Left cardiac atrium (tissue), 4 donors: Measurements from ENCODE around the gene SLC25A4. TPM values are rescaled to one million over a fixed set of nuclear protein-coding genes. Genes with fewer than 3 reads are reported as not detected.
"Not testable (repeated sequence)": the region's sequence is repeated elsewhere in the genome, so short reads cannot be mapped to it uniquely, and the experiment has no call there.

Experiments used
- ATAC-seq, 2 donors: fragments of 200-7000 bp; cut with Tn5 transposase; one replicate each; pipeline ENCODE4 v1.9.1; 2020; ENCODE audit warnings: mild to moderate bottlenecking in 2 of 2, moderate library complexity in 2 of 2
- DNase-seq: peaks from one replicate; pipeline ENCODE4 v3.0.0-alpha.2; 2020
- intact Hi-C, 2 donors: fragments of 100-400 bp; cut with DNase I; formaldehyde crosslinking; loops; one replicate each; pipeline versions ENCODE4 v1.14.1 to v1.15.1; 2022 to 2023
- long read RNA-seq: library from polyadenylated mRNA; unstranded; transcript quantifications from one replicate; pipeline ENCODE4 v2.0.0, GENCODE V29; 2021
- total RNA-seq, 2 donors: library from RNA; stranded (reverse); fragmentation: NEBNext Ultra II Directional; extraction: Animal tissue kit (Norgen Biotek cat#: 25700); gene quantifications; one replicate each; pipeline ENCODE4 v1.2.1, GENCODE V29; 2021
- donor health status: DM: no; HTN: yes; CAD: no.
- donor health status: DM: no; HTN: yes; CAD: no; lungs with severe emphysema.
- donor health status: DM: yes; HTN: yes; CAD: no.
- donor health status: Dilated cardiomyopathy.

The SLC25A4 gene
- 1,000 to 10,000 TPM; 1,198 to 1,507 TPM for total RNA-seq
- long read RNA-seq, full-length matches to known transcripts, result 11,192 of 11,643 reads
- long read RNA-seq, partial matches to known transcripts, result 192 of 11,643 reads
- long read RNA-seq, other reads (novel, unspliced or antisense), result 259 of 11,643 reads

DNA sequence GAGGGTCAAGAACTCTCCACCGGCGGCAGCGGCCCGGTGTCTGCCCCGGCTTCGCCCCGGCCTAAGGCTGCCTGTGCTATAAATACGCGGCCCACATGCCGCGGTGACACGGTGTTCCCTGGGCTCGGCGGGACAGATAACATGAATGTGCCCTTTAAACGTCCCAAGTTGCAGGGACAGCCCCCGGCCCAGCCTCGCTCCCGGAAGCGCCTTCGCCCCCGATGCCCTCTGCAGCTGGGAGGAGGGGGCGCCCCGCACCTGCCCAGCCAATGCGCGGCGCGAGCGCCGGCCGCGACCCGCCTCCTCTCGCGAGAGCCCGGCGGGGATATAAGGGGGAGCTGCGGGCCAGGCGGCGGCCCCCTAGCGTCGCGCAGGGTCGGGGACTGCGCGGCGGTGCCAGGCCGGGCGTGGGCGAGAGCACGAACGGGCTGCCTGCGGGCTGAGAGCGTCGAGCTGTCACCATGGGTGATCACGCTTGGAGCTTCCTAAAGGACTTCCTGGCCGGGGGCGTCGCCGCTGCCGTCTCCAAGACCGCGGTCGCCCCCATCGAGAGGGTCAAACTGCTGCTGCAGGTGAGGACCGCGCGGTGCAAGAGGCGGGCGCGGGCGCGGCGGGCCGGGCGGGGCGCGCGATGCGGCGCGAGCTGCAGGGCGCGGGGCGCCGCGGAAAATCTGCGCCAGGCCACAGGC is at the start of gene SLC25A4:
TSS of gene SLC25A4 (plus strand) at position 355 of the 689 bp plus-strand sequence. CDS start at position 462, 107 bp downstream.
- intact Hi-C loops, result no loop called here
- peak; percentile 90 for DNase-seq
- peak; percentile 91 to 92 for ATAC-seq

DNA sequence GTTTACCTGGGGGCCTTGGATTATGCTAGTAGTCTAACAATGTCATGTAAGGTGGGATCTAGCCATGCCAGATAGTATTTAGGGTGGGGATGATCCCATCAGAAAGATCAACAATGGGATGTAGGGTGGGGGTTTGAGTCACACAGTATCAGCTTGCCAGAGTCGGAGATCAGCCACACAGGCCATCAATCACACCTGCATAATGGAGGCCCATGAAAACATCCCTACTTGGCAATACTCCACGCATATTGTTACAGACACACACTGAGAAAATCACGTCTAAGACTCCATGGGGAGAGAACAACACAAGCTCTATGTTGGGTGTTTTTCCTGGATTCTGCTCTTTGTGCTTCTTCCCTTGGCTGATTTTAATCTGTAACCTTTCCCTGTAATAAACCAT is 49.5 kb upstream of the SLC25A4 start:
- intact Hi-C loops, result loop anchor here (2.0 to 10.0 kb wide), 2 partner anchors 57 to 59 kb away; no protein-coding TSS in a partner anchor
- DNase-seq (no peak), ATAC-seq (no peak)

DNA sequence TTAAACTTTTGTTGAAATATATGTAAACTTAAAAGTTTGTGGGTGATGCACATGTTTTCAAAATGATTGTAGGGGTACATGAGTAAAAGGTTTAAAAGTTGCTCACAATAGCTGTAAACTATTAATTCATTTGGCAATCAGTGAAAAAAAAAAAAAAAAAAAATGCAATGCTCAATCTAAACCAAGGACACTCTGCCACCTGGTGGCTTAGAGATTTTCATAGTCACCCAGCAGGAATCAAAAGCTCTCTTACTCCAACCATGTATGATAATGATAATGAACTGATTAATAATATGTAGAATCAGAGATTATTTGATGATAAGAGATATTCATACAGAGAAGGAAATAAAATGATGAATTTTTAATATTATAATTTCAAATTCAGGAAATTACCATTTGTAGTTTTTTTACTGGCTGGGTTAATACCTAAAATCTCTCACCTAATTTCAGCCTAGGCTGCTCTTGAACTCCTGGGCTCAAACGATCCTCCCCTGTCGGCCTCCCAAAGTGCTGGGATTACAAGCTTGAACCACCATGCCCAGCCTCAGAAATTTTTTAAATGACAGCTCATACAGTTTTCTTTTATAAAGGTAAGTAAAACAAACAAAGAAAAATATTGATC is 46.9 kb upstream of the SLC25A4 start:
- DNase-seq, result no peak
- peak in 1 of 2 donors; percentile 43 for ATAC-seq
- intact Hi-C loops, result loop anchor here (5.0 to 10.0 kb wide), 2 partner anchors 36 to 61 kb away; no protein-coding TSS in a partner anchor

DNA sequence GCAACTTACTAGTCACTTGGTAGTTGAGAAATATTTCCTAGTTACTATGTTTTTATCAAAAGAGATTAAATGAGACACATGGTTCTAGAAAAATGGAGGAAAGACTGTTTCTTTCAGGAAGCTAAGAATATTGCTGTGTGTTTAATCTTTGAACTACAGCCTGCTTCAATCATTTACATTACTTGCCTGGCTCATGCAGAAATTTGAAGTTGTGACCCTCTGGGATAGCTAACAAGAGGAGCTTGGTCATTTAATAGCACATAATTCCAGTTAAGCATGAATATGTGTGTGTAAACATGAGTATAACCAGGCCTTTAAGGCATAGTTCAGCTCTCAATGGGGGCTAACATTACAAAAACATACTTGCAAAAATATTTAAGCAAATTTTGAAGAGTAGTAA is 44.6 kb upstream of the SLC25A4 start:
- intact Hi-C loops, result loop anchor here (5.0 to 10.0 kb wide), 2 partner anchors 34 to 64 kb away; no protein-coding TSS in a partner anchor
- DNase-seq (no peak), ATAC-seq (no peak)

DNA sequence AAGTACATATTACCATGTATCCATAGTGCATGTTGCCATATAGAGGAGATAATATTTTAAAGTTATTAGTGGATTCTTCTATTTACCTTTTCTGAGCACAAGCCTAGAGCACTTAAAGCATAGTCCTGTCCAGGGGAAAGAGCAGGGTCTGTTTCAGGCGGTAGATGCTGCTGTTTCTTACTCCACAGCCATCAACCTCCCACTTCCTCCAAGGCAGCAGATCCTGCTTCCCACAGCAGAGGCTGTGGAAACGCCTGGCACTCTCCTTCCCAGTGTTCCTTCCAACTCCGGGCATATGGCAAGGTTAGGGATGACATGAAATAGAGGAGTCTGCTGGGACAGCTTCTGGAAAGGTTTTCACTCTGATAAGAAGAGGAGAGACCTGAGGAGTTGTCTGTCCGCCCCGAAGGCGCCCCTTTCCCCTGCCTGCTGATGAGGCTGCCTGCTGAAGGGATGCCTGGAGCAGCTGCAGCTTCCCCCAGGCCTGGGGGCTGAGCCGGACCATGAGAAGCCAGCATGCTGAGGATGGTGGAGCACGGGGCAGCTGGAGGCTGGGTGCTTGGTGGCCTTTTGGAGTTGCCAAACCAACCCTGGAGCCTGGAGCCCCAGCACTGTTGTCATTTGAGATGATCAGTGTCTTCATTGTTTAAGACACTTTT is 43.9 kb upstream of the SLC25A4 start:
- DNase-seq, result no peak
- intact Hi-C loops, result loop anchor here (5.0 to 10.0 kb wide), 2 partner anchors 33 to 64 kb away; no protein-coding TSS in a partner anchor
- ATAC-seq, result peak in 1 of 2 donors; percentile 84

DNA sequence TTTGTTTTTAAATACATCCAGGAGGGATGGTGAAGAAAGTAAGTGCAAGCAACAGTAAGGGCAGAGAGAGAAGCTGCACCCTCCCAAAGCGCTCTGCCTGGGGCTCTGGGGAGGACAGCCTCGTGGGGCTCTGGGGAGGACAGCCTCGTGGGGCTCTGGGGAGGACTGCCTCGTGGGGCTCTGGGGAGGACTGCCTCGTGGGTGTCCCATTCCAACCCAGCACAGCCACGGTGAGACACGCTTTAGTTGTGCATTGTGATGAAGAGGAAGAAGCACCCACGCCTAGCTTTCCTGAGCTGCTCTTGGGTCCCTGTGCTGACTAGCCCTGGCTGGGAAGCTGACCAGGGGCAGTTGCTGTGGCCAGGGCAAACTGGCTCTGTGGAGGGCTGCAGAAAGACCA is 43.1 kb upstream of the SLC25A4 start:
- ATAC-seq, result no peak
- DNase-seq, result no peak
- intact Hi-C loops, result loop anchor here (5.0 to 10.0 kb wide), 2 partner anchors 32 to 65 kb away; no protein-coding TSS in a partner anchor

DNA sequence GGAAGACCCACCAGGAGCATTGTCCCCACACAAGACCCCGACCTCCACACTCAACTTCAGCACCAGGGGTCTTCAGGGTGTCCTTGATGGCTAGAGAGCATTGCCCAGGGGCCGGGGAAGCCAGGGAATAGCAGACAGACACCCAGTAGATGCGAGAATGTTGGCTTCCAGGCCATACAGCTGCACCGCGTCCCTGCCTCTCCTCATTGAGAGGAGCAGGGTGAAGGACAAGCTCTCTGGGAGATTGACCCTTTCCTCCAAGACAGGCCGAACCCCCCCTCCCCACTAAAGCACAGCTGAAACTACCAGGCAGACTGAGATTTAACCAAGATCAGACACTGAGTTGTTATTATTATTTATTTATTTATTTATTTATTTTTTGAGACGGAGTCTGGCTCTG is 42.6 kb upstream of the SLC25A4 start:
- ATAC-seq, result no peak
- intact Hi-C loops, result no loop called here
- no peak for DNase-seq

DNA sequence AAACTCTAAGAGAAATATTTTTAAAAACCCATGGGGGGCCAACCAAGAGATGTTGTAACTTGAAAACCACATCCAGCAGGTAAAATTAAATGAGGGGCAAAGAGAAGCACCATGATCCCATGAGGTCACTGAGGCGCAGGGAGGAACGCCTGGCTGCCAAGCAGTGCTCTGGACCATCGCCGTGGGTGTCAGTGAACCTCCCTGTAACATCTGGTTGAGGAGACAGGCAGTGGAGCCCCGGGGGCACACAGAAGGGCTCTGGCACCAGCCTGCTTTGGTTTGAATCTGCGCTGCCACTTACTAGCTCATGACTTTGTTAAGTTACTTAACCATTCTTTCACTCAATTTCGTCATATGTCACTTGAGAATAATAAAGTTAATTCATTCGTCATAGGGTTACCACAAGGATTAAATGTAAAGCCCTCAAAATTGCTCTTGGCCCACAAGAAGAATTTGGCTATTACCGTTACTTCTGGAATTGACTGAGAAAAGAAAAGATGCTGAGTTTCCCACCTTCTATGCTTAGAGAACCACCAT is 41.6 kb upstream of the SLC25A4 start:
- intact Hi-C loops, result no loop called here
- ATAC-seq (no peak), DNase-seq (no peak)

DNA sequence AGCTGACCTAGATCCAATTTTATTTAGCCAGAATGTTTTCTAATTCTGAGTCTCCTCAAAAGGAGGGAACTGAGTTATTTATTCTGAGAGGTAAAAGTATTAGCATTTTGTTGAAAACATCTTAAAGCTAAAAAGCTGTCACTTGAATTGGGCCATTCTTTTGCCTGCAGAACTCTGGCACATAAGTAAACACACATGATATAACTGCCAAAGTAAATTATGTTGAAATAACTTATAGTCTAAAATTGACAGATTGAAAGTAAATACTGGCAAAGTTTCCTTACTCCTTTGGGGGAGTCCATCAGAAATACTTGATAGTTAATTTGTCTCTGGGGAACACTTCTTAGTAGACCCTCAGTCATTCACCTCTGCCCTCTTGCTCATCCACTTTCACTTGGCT is 38.3 kb upstream of the SLC25A4 start:
- DNase-seq, result no peak
- intact Hi-C loops, result no loop called here
- ATAC-seq, result no peak

DNA sequence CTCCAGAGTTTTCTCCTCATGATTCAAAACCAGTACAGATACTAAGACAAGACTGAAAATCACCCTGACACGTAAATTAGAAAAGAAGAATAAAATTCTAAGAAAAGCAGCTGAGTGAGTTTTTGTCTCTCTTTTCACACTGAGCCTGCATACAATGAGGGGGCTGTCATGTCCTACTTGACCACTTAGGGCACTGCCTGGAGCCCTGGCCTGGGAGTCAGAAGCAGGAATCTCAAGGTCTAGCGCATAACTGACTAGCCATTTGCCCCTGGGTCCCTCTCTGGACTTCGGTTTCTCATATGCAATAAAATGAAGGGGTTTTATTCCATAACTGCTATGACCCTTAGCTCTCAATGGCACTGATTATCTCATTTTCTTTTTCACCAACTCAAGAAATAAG is 36.7 kb upstream of the SLC25A4 start:
- DNase-seq (no peak), ATAC-seq (no peak)
- intact Hi-C loops, result no loop called here

DNA sequence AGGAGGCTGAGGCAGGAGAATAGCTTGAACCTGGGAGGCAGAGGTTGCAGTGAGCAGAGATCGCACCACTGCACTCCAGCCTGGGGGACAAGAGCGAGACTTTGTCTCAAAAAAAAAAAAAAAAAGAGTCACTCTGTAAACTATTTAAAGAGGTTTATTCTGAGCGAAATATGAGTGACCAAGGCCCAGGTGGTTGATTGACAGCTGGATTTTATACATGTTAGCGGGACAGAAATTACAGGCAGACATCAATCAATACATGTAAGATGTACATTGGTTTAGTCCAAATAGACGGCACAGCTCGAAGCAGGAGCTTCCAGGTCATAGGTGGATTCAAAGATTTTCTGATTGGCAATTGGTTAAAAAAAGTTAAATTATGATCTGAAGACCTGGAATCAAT is 35.5 kb upstream of the SLC25A4 start:
- intact Hi-C loops, ATAC-seq: not testable (repeated sequence)

DNA sequence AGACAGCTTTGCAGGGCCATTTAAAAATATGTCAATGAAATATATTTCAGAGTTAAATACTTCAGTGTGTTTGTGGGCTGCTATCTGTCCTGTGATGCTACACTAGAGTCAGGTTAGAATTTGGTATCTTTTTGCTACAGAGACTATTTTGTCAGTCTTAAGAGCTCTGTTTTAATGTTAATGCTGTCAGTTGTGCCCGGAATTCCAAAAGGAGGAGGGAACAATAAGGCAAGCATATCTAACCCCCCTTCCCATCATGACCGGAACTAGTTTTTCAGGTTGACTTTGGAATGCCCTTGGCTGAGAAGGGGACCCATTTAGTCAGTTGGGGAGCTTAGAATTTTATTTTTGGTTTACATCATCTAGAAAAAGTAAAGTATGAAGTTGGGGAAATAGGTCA is 34.9 kb upstream of the SLC25A4 start:
- DNase-seq (no peak), ATAC-seq (no peak)
- intact Hi-C loops, result no loop called here

More for the DNA sequence above, 35.5 kb upstream of the SLC25A4 start:
- DNase-seq, result not testable (repeated sequence)

DNA sequence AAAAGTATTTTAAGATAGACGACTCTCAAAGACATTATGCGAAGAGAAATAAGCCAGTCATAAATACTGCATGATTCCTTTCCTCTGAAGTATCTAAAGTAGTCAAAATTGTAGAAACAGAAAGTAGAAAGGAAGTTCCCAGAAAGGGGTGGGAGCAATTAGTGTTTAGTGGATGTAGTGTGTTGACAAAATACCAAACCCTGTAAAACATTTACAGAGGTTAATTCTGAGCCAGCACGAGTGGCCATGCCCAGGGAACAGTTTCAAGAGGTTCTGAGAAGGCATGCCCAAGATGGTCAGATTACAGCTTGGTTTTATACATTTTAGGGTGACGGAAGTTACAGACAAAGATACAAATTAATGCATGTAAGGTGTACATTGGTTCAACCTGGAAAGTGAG is 34.4 kb upstream of the SLC25A4 start:
- intact Hi-C loops, result no loop called here
- DNase-seq, result no peak
- ATAC-seq, result no peak

DNA sequence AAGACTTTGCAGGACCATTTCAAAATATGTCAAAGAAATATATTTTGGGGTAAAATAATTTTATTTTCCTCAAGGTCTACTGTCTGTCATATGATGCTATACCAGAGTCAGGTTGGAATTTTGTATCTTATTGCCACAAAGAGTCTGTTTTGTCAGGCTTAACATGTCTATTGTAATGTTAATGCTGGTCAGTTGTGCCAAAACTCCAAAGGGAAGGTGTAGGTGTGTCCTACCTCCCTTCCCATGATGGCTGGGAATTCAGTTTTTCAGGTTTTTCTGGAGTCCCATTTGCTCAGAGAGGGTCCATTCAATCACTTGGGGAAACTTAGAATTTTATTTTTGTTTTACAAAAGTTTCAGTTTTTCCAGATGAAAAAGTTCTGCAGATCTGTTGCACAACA is 33.3 kb upstream of the SLC25A4 start:
- DNase-seq, result no peak
- no peak for ATAC-seq
- intact Hi-C loops, result no loop called here

DNA sequence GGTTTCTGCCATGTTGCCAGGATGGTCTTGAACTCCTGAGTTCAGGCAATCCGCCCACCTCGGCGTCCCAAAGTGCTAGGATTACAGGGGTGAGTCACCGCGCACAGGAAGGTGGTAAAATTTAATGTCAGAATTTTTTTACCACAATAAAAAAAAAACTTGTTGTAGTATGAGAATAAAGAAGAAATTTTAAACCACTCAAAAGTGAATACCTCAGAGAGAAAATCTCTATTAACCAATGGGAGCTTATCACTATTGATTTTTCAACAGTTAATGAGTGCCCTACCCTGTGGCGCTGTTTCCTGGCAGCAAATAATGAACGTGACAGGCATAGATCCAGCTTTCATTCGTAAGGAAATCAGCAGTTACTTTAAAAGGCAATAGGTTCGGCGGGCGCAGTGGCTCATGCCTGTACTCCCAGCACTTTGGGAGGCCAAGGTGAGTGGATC is 32.7 kb upstream of the SLC25A4 start:
- no peak for DNase-seq
- ATAC-seq, result no peak
- intact Hi-C loops, result no loop called here

DNA sequence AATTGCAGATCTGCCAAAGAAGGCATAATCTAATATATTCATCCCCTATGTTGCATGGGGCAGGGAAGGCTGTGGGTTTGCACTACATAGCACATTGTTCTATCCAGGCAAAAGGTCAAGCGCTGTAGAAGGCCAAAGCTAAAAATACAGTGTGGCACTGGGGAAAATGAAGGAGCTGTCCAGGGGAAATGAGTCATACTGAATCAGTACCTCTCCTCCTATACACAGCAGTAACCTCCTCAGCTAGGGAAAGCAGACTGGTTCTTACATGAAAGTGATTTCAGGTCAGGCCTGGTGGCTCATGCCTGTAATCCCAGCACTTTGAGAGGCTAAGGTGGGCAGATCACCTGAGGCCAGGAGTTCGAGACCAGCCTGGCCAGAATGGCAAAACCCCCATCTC is 31.0 kb upstream of the SLC25A4 start:
- DNase-seq, result peak; percentile 59
- intact Hi-C loops, result no loop called here

DNA sequence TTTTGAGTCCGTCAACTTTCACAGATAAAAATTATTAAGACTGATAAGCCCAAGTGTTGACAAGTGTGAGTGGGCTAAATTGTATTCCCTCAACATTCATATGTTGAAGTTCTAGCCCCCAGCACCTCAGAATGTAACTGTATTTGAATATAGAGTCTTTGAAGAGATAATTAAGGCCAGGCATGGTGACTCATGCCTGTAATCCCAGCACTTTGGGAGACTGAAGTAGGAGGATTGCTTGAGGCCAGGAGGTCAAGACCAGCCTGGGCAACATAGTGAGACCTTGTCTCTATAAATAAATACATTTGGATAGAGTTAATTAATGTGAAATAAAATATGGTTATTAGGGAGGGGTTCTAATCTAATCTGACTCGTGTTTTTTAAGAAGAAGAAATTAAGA is 29.7 kb upstream of the SLC25A4 start:
- intact Hi-C loops, result no loop called here
- peak in 1 of 2 donors; percentile 7 for ATAC-seq
- no peak for DNase-seq

More for the DNA sequence above, 31.0 kb upstream of the SLC25A4 start:
- peak; percentile 94 to 97 for ATAC-seq

DNA sequence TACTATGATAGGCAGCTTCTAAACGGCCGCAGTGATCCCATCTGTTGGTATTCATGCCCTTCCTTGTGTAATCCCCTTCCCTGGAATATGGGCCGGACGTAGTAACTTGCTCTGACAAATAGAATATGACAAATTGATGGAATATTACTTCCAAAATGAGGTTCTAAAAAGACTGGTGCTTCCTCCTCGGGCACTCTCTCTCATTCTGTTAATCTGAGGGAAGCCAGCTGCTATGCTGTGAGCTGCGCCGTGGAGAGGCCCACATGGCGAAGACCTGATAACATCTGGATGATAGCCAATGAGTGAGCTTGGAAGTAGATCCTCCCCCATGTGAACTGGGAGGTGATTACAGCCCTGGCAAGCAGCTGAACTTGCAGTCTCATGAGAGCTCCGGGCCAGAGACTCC is 27.2 kb upstream of the SLC25A4 start:
- DNase-seq (peak; percentile 79), ATAC-seq (peak; percentile 90 to 93)
- intact Hi-C loops, result no loop called here

DNA sequence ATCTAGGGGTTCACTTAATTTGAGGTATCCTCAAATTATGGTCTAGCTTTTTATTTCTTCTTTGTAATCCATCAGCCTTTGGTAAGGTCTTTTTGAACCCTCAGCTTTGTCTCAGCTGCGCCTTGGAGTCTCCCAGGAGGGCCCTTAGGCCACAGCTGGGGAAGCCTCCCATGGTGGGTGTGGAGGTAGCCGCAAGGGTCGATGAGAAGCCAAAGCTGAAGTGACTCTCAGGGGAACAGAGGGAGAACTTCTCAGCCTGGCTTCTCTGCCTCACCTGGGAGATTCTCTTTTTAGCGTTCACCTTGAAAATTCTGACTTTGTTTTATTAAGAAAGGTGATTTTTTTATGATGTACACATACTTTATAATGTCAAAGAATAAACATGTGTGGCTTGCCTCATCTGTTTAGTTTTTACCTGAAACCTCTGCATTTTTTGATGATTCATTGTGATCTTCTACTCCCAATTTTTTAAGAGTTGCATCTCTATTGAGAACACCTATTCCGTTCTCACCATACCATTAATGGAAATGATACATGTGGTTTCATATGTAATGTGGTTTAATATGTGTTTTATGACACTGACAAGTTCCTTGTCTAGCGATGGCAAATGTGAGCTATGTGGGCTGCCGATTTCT is 25.6 kb upstream of the SLC25A4 start:
- DNase-seq, result no peak
- intact Hi-C loops, result no loop called here
- ATAC-seq, result no peak
